ENCODE measurements around the gene FOSL2. TPM values are rescaled to one million over a fixed set of nuclear protein-coding genes. Genes with fewer than 3 reads are reported as not detected.

The FOSL2 gene
- total and polyA plus RNA-seq, 2 experiments from 2014 or later, result 0.60 to 4.3 TPM

DNA sequence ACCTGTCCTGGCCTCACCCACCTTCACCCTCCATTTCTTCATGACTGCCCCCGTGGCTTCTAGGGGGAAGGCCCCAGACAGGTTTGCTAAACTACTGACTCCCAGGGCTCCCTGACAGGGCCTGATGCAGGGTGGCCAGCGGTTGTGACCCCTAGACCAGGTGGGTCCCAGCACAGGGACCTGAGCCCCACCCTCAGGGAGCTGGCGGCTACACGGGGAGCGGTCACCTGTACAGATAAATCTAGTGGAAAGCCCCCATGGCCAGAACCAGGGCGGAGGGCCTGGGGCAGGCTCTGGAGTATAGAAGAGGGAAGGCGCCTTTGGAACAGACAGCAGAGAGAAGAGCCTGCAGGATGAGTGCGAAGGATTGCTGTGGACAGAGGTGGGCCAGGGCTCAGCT is 60.7 kb downstream of the FOSL2 start:
- H3K9me2 ChIP-seq (ENCODE audit: insufficient read depth), result no peaks in the 10 kb centered on the region

DNA sequence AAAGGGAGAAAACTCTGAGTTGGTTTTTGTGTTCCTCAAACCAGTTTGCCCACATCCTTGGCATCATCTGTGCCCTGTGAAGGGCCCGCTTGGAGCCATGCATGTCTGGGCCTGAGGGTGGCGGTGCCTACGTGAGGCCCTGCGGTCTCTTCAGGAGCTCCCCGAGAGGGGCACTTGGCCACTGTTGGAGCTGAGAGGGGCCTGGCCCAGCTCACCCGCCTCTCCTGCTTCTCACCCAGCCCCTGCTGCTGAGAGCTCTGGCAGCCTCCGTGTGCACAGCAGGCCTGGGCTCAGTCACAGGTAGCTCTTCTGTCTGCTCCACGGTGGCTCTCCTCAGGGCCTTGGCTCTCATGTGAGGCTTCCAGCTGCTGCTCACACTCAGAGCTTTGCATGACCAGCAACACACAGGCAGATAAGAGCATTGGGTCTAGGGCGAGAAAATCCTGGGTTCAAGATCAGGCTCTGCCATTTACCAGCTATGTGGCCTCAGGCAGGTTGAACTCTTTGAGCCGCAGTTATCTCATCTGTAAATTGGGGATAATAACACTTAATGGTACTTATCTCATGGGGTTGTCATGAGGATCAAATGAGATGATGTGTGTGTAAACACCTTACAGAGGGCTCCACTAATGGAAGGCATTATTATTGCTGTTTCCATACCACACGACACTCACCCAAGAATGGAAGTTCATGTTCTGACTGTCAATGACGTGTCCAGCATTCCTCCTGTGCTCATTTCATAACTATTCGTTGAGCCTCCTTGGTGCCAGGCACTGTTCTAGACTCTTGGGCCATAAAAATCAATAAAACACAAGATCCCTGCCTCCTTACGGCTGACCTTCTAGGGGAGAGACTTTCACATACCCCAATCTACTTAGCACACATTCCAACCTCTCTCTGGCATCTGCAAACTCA is 61.6 kb downstream of the FOSL2 start:
- Histone ChIP-seq H3K9me2 (ENCODE audit: insufficient read depth) (no peaks in the 10 kb centered on the region), H3K27ac (ENCODE audit: low read depth) (no peak overlapping the region), H3F3A (replicated peaks; ENCODE audit: low read depth) (no peaks in the 10 kb centered on the region), H3K79me2 (replicated peaks; ENCODE audit: insufficient read depth) (no peaks in the 10 kb centered on the region), H4K20me1 (replicated peaks; ENCODE audit: insufficient read depth) (no peaks in the 10 kb centered on the region), H3K4me2 (no peak overlapping the region), H3K36me3 (ENCODE audit: insufficient read depth) (no peaks in the 10 kb centered on the region), H2AFZ (no peak overlapping the region), H3K27me3 (ENCODE audit: insufficient read depth) (no peaks in the 10 kb centered on the region), H3K4me3 (no peak overlapping the region), H3K4me1 (ENCODE audit: insufficient read depth) (no peaks in the 10 kb centered on the region)
- peaks cover 5% of the 10 kb centered on the region; the same call in 2 of the 3 replicates for H3K4me1 Mint-ChIP-seq
- no peak overlapping the region for H3K27ac Mint-ChIP-seq
- DNase-seq (ENCODE audit: low spot score) (no peak), ATAC-seq (no peak)
- H3K4me3 Mint-ChIP-seq, result no peak overlapping the region
- TF ChIP-seq, protein P1, sequence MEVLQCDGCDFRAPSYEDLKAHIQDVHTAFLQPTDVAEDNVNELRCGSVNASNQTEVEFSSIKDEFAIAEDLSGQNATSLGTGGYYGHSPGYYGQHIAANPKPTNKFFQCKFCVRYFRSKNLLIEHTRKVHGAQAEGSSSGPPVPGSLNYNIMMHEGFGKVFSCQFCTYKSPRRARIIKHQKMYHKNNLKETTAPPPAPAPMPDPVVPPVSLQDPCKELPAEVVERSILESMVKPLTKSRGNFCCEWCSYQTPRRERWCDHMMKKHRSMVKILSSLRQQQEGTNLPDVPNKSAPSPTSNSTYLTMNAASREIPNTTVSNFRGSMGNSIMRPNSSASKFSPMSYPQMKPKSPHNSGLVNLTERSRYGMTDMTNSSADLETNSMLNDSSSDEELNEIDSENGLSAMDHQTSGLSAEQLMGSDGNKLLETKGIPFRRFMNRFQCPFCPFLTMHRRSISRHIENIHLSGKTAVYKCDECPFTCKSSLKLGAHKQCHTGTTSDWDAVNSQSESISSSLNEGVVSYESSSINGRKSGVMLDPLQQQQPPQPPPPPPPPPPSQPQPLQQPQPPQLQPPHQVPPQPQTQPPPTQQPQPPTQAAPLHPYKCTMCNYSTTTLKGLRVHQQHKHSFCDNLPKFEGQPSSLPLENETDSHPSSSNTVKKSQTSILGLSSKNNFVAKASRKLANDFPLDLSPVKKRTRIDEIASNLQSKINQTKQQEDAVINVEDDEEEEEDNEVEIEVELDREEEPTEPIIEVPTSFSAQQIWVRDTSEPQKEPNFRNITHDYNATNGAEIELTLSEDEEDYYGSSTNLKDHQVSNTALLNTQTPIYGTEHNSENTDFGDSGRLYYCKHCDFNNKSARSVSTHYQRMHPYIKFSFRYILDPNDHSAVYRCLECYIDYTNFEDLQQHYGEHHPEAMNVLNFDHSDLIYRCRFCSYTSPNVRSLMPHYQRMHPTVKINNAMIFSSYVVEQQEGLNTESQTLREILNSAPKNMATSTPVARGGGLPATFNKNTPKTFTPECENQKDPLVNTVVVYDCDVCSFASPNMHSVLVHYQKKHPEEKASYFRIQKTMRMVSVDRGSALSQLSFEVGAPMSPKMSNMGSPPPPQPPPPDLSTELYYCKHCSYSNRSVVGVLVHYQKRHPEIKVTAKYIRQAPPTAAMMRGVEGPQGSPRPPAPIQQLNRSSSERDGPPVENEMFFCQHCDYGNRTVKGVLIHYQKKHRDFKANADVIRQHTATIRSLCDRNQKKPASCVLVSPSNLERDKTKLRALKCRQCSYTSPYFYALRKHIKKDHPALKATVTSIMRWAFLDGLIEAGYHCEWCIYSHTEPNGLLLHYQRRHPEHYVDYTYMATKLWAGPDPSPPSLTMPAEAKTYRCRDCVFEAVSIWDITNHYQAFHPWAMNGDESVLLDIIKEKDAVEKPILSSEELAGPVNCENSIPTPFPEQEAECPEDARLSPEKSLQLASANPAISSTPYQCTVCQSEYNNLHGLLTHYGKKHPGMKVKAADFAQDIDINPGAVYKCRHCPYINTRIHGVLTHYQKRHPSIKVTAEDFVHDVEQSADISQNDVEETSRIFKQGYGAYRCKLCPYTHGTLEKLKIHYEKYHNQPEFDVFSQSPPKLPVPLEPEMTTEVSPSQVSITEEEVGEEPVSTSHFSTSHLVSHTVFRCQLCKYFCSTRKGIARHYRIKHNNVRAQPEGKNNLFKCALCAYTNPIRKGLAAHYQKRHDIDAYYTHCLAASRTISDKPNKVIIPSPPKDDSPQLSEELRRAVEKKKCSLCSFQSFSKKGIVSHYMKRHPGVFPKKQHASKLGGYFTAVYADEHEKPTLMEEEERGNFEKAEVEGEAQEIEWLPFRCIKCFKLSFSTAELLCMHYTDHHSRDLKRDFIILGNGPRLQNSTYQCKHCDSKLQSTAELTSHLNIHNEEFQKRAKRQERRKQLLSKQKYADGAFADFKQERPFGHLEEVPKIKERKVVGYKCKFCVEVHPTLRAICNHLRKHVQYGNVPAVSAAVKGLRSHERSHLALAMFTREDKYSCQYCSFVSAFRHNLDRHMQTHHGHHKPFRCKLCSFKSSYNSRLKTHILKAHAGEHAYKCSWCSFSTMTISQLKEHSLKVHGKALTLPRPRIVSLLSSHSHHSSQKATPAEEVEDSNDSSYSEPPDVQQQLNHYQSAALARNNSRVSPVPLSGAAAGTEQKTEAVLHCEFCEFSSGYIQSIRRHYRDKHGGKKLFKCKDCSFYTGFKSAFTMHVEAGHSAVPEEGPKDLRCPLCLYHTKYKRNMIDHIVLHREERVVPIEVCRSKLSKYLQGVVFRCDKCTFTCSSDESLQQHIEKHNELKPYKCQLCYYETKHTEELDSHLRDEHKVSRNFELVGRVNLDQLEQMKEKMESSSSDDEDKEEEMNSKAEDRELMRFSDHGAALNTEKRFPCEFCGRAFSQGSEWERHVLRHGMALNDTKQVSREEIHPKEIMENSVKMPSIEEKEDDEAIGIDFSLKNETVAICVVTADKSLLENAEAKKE (CRISPR knock-in tag; IDR thresholded peaks at IDR 0.05), result no peak
- no peaks in the 10 kb centered on the region for H3K36me3 Mint-ChIP-seq (ENCODE audit: low read depth)
- no peaks in the 10 kb centered on the region for H3K9me3 Mint-ChIP-seq
- peaks cover 5% of the 10 kb centered on the region for H3K27me3 Mint-ChIP-seq (ENCODE audit: insufficient read depth, low read depth, poor library complexity)

More for the DNA sequence above, 60.7 kb downstream of the FOSL2 start:
- no peaks in the 10 kb centered on the region for H3K36me3 ChIP-seq (ENCODE audit: insufficient read depth)
- TF ChIP-seq, protein P2, sequence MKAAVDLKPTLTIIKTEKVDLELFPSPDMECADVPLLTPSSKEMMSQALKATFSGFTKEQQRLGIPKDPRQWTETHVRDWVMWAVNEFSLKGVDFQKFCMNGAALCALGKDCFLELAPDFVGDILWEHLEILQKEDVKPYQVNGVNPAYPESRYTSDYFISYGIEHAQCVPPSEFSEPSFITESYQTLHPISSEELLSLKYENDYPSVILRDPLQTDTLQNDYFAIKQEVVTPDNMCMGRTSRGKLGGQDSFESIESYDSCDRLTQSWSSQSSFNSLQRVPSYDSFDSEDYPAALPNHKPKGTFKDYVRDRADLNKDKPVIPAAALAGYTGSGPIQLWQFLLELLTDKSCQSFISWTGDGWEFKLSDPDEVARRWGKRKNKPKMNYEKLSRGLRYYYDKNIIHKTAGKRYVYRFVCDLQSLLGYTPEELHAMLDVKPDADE (IDR thresholded peaks at IDR 0.05), result no peak
- TF ChIP-seq, protein P3, sequence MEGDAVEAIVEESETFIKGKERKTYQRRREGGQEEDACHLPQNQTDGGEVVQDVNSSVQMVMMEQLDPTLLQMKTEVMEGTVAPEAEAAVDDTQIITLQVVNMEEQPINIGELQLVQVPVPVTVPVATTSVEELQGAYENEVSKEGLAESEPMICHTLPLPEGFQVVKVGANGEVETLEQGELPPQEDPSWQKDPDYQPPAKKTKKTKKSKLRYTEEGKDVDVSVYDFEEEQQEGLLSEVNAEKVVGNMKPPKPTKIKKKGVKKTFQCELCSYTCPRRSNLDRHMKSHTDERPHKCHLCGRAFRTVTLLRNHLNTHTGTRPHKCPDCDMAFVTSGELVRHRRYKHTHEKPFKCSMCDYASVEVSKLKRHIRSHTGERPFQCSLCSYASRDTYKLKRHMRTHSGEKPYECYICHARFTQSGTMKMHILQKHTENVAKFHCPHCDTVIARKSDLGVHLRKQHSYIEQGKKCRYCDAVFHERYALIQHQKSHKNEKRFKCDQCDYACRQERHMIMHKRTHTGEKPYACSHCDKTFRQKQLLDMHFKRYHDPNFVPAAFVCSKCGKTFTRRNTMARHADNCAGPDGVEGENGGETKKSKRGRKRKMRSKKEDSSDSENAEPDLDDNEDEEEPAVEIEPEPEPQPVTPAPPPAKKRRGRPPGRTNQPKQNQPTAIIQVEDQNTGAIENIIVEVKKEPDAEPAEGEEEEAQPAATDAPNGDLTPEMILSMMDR (conservative IDR thresholded peaks at IDR 0.05; ENCODE audit: low read depth in 2 of 2), result no peak
- TF ChIP-seq NANOG (IDR thresholded peaks at IDR 0.05; ENCODE audit: borderline replicate concordance) (no peak), JUNB (IDR thresholded peaks at IDR 0.05; ENCODE audit: unreplicated experiment) (no peak), POLR2AphosphoS5 (IDR thresholded peaks at IDR 0.05; ENCODE audit: low read depth) (no peak), STAT1 (IDR thresholded peaks at IDR 0.05; ENCODE audit: unreplicated experiment) (no peak)
- no peak overlapping the region for H3K4me3 Mint-ChIP-seq
- DNase-seq (ENCODE audit: low spot score) (no peak), ATAC-seq (no peak)
- no peak overlapping the region for H3K27ac Mint-ChIP-seq
- no peak overlapping the region for H2AFZ ChIP-seq
- no peaks in the 10 kb centered on the region for H3F3A ChIP-seq (replicated peaks; ENCODE audit: low read depth)
- no peaks in the 10 kb centered on the region for H3K36me3 Mint-ChIP-seq (ENCODE audit: low read depth)
- peaks cover 5% of the 10 kb centered on the region for H3K27me3 Mint-ChIP-seq (ENCODE audit: insufficient read depth, low read depth, poor library complexity)
- no peak overlapping the region for H3K4me2 ChIP-seq
- no peaks in the 10 kb centered on the region for H4K20me1 ChIP-seq (replicated peaks; ENCODE audit: insufficient read depth)
- H3K4me1 Mint-ChIP-seq, result peaks cover 5% of the 10 kb centered on the region; the same call in 2 of the 3 replicates
- H3K4me1 ChIP-seq (ENCODE audit: insufficient read depth), result no peaks in the 10 kb centered on the region
- no peaks in the 10 kb centered on the region for H3K9me3 Mint-ChIP-seq
- H3K27me3 ChIP-seq (ENCODE audit: insufficient read depth), result no peaks in the 10 kb centered on the region
- H3K27ac ChIP-seq (ENCODE audit: low read depth), result no peak overlapping the region
- H3K4me3 ChIP-seq, result no peak overlapping the region
- H3K79me2 ChIP-seq (replicated peaks; ENCODE audit: insufficient read depth), result no peaks in the 10 kb centered on the region
